HG02970 (cell line): ENCODE measurements around the gene AKR1C1.
"Not testable (repeated sequence)": the region's sequence is repeated elsewhere in the genome, so short reads cannot be mapped to it uniquely, and the experiment has no call there.

Experiments used
- ATAC-seq: cut with Tn5 transposase; IDR thresholded peaks from one replicate; pipeline ENCODE4 v1.9.1; 2021; ENCODE audit warnings: mild to moderate bottlenecking, moderate library complexity, moderate number of reproducible peaks; ENCODE audit not compliant: unreplicated experiment, low FRiP score

The AKR1C1 gene

GRCh38 chr10:5013385-5013784 is 50.2 kb downstream of the AKR1C1 start:
- ATAC-seq, result no peak

- ATAC-seq, result not testable (repeated sequence)
Measured at GRCh38 chr10:5014200-5014910, 51.1 kb downstream of the AKR1C1 start.

DNA sequence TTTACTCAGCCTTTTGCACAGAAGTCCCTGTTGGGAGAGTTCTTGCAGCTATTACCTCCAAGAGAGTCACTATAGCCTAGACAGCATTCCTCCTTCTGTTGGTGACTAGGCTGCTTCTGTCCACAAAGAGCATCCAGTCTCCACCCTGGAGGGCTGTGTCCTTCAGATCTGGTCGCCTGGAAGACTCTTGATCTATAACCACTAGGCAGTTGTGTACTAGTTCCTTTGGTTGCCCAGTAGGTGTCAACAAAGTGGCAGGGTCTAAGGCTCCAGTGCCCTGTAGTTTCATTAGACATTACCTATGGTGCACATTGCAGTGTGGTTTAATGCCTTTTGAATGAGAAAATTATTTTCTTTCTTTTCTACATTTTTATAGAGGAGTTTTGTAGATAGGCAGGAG is 51.7 kb downstream of the AKR1C1 start:
- ATAC-seq, result no peak

DNA sequence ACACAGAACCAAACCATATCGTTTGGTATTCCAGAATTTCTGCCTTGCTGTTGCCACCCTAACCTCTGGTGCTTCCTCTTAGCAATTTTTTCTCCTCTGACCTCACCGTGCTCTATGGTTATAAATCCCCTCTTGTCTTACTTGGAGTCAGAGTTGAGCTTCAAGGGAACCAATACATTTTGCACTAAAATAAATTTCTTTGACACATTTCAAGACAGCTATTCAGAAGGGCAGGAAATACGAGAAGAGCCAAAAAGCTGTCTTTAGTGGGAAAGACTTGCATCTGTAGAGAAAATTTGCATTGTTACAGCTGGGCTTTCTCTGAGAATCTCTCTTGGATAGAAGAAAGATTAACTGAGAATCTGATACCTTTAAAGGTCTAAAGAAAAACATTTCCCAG is 54.9 kb downstream of the AKR1C1 start:
- no peak for ATAC-seq

GRCh38 chr10:5018671-5019277 is 55.6 kb downstream of the AKR1C1 start:
- not testable (repeated sequence) for ATAC-seq

DNA sequence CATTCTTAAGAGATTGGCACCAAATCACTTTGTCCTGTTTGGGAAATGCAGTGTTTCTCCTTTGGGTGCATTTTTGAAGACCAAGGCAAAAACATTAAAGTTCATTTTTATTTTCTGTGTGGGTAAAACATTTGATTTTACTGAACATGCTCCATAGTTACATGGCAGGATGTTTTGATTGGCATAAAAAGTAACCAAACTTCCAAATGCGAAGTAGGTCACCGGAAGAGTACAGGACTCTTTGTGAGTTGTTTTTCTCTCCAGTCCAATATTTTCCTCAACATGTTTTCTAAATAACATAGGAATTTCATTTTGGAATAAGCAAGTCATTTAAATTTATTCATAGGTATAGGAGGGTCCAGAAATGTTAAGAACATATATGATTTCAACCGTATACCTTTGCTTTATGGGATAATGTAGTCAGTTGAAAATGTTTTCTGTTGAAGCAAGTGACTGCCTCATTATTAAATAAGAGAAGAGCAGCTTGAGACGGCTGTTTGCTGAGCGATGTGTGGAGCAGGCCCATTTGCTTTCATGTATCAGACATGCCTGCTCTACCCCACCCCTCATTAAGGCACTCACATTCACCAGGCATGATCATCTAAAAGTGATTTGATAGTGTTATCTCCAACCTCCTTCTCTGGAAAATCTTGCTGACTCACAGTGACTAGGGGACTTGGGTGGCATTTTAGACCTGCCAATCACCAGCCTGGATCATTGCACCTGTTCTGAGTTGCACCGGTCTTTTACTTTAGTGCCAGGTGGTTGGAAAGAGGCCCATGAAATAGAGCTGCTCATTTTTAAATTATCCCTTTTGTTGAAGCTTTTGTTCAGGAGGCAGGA is 56.8 kb downstream of the AKR1C1 start:
- not testable (repeated sequence) for ATAC-seq

DNA sequence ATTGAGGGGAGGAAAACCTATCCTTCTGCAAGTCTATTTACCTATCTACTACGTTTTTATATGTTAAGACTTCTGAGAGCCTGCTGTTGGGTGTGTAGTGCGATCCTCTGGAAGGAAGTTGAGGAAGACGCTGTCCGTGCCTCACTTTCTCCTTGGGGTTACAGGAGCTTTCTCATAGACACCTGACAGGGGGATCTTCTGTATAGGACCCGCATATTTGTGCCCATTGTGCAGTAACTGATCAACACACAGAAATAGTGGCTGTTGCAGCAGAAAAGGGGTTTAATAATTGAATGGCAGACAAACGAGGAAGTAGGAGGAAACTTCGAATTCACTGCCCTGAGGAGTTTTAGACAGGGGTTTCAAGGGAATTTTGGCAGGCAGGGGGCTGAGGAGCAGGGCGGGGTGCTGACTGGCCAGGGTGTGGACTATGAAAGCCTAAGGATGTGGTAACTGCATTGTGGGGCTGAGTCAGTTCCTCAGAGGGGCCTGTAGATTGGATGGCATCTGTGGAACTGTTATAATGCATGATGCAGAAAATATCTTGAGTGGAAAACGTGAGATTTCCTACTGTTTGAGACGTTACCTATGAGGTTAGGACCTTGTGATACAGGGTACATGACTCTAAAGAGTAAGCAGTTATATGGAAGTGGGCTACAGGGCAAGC is 58.5 kb downstream of the AKR1C1 start:
- ATAC-seq, result not testable (repeated sequence)

DNA sequence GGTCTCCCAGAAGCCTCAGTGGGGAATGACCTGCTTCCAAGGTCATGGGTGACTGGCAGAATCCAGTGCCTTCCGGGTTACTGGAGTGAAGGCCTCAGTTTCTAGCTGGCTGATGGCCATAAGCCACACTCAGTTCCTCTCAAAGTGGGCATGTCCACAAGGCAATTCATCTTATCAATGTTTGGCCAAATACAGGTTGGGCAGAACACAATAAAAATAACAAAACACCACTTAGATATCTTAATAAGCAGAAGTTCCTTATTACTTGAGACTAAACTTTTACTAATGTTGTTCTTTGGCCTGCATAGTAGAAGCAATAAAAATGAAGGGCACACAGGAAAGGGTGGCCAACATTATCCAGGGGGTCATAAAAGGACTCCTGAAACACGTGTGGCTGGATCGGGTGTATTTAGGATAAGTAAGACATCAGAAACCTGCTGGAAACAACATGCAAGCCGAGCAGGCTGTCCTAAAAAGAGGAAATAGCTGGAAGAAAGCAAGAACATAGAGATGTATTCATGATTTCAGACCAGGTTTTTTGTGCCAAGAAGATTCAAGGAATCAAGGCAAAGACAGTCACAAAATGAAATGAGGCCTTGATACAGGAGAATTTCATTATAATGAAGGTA is 60.1 kb downstream of the AKR1C1 start:
- no peak for ATAC-seq

DNA sequence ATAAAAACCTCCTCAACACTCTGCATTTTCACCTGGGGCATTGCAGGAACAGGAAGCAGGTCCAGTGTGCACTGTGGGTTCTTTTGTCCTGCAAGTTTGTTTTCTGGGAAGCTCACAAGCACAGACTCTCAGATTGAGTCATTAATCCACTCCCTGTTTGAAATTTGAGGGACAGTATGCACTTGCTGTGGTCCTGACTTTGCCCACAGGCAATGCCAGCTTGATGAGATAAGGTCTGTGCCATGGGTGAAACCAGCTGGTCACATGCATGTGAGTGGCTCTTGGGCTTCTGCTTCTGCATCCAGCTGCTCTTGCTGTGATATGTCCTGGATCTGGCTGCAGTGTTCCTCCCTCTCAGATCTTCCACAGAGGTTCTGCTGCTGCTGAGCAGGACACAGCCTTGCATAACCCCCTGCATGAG is 62.3 kb downstream of the AKR1C1 start:
- not testable (repeated sequence) for ATAC-seq

DNA sequence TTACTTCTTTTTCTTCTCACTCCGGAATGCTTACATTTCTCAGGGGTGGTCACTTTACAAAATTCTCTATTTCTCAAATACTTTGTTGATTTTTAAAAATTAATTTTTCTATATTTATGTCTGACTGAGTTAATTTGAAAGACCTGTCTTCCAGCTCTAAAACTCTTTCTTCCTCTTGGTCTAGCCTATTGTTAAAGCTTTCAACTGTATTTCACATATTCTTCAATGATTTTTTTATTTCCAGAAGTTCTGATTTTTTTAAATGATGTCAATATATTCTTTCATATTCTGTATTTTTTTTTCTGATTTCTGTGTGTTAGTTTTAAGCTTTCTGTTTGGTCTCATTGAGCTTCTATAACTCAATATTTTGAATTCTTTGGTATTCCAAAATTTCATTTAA is 67.8 kb downstream of the AKR1C1 start:
- no peak for ATAC-seq

- not testable (repeated sequence) for ATAC-seq
Measured at GRCh38 chr10:5031588-5031987, 68.4 kb downstream of the AKR1C1 start.

GRCh38 chr10:5032444-5032843 is 69.2 kb downstream of the AKR1C1 start:
- not testable (repeated sequence) for ATAC-seq
